GM18870 (cell line): Measurements from ENCODE around the gene NUTM2D.
"Not testable (repeated sequence)": the region's sequence is repeated elsewhere in the genome, so short reads cannot be mapped to it uniquely, and the experiment has no call there.

Source experiments
- ATAC-seq: cut with Tn5 transposase; IDR thresholded peaks from one replicate; pipeline ENCODE4 v1.9.1; 2021; ENCODE audit warnings: moderate library complexity; ENCODE audit not compliant: unreplicated experiment

The NUTM2D gene, protein sequence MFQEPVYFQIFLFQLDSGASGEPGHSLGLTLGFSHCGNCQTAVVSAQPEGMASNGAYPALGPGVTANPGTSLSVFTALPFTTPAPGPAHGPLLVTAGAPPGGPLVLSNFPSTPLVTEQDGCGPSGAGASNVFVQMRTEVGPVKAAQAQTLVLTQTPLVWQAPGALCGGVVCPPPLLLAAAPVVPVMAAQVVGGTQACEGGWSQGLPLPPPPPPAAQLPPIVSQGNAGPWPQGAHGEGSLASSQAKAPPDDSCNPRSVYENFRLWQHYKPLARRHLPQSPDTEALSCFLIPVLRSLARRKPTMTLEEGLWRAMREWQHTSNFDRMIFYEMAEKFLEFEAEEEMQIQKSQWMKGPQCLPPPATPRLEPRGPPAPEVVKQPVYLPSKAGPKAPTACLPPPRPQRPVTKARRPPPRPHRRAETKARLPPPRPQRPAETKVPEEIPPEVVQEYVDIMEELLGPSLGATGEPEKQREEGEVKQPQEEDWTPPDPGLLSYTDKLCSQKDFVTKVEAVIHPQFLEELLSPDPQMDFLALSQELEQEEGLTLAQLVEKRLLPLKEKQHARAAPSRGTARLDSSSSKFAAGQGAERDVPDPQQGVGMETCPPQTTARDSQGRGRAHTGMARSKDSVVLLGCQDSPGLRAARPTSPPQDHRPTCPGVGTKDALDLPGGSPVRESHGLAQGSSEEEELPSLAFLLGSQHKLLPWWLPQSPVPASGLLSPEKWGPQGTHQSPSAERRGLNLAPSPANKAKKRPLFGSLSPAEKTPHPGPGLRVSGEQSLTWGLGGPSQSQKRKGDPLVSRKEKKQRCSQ

DNA sequence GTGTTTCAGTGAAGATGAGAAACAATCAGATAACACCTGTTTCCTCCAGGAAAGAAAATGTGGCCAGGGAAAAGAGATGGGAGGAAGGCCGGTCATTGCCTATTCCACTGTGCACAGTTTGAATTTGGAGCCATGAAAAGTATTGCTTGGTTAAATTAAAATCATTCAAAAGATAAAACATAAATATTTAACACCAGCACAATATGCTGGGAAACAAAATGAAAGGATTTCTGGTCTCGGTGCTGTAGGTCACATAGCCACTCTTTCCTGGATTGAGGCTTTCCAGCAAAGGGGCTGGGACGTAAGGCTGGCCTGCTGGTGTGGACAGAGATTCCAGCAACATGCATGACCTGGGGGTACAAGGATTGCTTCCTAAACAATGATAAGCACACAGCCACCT is at the start of gene NUTM2D:
Gene NUTM2D, plus strand, starts transcription at position 301 of the 400 bp plus-strand sequence. CDS start 522 bp downstream, outside the sequence.
- ATAC-seq = not testable (repeated sequence)

DNA sequence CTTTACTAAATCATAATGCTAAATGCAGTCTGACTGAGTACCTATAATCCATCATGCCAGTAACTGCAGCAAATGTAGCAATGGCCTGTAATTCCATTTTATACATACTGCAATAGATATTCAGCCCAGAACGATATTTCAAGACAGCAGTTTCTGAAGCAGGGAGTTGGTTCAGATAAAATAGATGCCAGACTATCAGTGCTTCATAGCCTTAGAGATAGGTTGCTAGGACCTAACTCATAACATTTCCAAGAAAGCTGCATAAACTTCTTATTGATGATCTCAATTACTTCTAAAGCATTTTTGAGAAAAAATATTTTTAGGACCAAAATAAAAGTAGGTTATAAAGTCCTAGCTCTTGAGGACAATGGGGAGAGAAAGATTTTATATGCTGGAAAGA is 48.8 kb upstream of the NUTM2D start:
- not testable (repeated sequence) for ATAC-seq

DNA sequence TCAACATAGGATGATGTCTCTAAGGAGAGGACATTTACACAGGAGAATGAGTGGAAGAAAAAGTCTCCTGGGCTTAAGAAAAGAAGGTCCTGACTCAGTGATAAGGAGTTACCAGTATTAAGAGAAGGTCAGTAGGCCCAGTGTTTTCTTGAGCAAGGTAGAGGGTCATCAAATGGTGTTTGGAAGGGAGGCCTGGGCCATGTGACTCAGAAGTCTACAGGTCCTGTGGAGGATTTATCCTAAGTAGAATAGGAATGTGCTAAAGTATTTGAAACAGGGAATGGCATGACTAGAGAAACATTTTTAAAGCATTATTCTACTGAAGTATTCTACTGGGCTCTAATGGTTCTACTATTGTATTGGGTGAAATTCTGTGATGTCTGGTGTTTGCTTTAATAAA is 47.9 kb upstream of the NUTM2D start:
- not testable (repeated sequence) for ATAC-seq

DNA sequence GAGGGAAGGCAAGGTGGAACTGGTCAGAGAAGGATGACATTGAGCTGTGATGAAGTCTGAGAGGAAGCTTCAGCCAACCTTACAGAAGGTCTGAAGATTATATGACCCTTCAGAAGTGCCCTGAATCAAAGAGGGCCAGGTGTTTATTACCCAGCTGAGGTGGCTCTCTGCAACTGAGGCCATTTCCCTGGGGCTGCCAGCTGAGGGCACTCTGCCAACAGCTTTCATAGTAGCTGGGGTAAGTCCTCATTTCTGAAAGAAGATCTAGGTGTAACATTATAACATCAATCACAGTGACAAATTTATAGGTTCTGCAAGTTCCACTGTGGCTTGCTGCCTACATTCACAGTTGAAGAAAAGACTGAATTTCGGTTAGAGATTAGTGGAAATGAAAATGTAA is 46.0 kb upstream of the NUTM2D start:
- not testable (repeated sequence) for ATAC-seq

DNA sequence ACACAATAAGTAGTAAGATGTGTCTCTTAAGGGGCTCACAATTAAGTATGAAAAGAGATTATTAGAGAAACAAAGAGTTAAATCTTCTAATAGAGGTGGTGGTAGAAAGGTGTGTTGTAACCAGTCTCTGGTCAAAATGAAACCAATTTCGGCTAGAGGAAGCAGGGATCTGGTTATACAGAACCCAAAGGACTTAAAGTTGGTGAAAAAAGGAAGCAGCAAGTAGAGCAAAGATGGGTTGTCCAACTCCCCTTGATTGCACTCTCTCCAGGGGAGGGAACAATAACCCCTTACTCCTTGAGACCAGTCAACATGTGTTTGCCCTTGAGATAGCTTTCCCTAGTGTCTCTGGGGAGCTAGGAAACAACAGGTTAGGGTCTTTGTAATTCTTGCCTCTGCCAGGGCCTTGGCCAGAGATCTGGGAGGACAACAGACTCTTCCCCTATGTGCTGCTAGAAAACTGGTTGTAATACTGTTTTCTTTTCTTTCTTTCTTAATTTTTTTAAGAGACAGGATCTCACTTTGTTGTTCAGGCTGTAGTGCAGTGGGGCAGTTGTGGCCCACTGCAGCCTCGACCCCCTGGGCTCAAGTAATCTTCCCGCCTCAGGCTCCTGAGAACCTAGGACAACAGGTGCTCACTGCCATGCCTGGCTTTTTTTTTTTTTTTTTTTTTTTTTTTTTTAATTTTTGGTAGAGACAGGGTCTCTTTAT is 43.7 kb upstream of the NUTM2D start:
- ATAC-seq = not testable (repeated sequence)

DNA sequence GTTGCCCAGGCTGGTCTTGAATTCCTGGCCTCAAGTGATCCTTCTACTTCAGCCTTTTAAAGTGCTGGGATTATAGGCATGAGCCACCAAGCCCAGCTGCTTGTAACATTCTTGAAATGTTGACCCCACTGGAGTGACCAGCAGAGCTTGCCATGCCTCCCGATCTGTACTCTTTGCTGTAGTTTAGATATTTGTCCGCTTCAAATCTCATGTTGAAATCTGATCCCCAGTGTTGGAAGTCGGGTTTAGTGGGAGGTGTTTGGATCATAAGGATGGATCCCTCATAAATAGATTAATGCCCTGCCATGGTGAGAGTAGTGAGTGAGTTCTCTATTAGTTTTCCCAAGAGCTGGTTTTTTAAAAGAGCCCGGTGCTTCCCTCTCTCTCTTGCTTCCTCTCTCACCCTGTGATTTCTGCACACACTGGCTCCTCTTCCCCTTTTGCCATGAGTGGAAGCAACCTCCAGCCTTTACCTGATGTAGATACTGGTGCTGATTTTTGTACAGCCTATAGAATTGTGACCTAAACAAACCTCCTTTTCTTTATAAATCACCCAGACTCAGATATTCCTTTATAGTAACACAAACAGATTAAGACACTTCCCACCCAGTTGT is 43.1 kb upstream of the NUTM2D start:
- ATAC-seq = not testable (repeated sequence)

DNA sequence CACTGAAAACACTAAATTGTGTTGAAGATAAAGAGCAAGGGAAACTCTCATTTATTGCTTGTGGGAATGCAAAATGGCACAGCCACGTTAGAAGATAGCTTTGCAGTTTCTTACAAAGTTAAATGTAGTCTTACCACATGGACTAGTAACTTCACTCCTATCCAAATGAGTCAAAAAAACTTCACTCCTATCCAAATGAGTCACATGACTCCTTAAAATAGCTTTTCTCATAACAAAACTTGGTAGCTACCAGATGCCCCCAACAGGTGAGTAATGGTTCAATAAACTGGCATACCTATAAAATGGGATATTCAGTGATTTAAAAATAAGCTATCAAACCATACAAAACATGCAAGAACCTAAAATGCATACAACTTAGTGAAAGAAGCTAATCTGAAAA is 36.0 kb upstream of the NUTM2D start:
- not testable (repeated sequence) for ATAC-seq

DNA sequence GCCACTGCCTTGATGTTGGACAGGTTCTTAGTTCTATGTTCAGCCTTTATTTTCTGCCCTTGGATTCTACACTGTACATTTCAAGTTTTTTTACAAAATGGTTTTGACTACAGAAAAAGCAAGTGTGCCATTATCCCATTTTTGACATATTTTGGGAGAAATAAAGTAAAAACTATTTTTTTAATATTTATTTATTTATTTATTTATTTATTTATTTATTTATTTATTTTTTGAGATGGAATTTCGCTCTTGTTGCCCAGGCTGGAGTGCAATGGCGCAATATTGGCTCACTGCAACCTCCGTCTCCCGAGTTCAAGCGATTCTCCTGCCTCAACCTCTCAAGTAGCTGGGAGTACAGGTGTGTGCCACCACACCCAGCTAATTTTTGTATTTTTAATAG is 33.0 kb upstream of the NUTM2D start:
- ATAC-seq = not testable (repeated sequence)

DNA sequence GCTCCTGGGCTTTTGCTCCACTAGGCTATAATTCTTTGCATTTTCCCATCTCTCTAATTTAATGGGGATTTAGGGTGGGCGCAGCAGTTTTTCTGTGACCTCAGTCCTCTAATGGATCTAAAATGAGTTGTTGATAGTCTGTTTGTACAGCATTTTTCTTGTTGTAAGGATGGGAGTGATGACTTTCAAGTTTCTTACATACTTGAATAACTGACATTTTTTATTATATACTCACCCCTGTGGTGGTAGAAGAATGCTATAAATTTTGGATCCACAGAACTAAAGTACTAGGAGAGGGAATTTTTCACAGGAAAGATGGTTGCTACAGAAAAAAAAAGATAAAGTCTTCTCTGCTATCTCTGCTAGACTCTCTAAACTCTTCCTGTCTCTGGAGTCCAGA is 29.6 kb upstream of the NUTM2D start:
- ATAC-seq = not testable (repeated sequence)

DNA sequence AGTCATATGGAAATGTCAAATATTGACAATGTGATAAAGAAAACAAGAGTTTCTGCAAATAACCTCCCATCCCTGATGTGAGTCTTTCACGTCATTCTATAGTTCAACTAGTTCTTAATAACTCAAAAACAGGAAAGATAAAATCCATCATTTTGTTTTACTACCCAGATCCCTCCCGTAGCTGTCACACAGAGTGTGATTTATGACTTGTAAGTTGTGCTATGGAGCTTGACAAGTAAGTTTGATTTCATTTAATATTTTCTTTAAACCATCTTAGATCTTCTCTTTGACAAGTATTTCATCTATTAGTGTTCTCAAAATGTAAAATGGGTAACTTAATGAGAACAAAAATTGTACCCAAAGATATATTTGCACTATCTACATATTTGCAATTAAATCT is 28.4 kb upstream of the NUTM2D start:
- not testable (repeated sequence) for ATAC-seq

DNA sequence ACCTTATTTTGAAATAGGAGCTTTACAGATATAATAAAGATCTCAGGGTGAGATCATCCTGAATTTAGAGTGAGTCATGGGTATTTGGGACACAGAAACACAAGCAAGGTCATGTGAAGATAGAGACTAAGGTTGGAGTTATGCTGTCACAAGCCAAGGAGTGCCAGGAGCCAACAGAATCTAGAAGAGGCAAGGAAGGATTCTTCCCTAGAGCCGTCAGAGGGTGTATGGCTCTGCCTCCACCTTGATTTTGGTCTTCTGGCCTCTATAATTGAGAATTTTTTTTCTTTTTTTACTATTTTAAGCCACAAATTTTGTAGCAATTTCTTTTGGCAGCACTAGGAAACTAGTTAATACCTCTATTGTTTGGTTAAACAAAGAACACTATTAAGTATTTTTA is 24.9 kb upstream of the NUTM2D start:
- ATAC-seq = not testable (repeated sequence)

DNA sequence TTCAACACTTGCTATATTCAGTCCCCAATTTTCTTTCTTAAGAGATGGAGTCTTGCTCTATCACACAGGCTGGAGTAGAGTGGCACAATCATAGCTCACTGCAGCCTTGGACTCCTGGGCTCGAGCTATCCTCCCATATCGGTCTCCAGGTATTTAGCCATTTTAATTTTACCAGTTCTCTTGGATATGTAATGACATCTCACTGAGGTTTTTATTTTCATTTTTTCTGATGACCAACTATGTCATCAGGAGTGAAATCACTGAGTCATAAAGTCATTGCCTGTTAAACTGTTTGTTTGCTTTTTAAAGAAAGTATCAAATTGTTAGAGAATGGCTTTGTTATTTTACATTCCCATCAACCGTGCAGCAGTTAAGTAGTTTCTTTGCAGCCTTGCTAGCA is 17.1 kb upstream of the NUTM2D start:
- ATAC-seq = not testable (repeated sequence)

DNA sequence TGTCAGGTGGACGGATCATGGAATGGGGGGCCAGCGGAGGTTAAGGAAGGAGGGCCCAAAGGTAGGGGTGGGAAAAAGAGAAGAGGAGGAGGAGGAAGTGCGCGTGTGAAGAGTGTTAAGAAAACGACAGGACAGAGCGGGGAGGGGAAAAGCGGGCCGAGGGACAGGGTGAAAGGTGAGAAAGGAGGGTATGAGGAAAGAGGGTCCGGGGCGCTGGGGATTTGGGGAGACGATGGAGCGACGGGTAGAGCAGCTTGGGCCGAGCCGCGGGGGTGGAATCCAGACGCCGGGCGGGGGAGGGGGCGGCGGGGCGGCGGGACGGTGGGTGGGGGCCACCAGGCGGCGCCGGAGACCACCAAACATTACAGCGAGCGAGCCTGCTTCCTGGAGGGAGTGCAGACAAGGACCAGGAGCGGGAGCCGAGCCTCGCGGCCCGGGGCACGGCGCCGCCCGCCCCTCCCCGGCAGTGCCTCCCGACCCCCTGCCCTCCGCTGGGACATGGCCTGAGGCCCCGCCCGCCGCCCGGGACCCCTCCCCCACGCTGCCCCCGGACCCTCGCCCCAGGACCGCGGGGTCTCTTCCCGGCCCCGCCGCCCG is 15.9 kb upstream of the NUTM2D start:
- ATAC-seq = peak; percentile 9

DNA sequence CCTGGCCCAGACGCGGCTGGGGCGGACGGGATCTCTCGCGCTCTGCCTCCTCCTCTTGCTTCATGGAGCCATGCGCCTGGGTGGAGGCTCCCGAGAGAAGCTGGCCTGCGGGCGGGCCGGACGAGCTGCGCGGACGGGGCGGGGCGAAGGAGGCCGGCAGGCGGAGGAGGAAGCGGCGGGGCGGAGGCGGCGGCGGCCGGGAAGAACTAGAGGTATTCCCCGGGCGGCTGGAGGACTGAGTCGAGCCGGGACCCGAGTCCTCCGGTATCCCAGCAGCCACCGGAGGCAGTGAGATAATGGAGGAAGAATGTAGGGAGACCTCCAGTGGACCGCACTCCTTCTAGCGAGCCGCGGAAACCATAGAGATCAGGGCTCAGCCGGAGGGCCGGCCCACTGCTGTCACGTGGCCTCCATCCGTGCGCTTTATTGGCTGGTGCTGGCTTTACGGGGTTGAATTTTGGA is 15.3 kb upstream of the NUTM2D start:
- peak; percentile 90 for ATAC-seq

DNA sequence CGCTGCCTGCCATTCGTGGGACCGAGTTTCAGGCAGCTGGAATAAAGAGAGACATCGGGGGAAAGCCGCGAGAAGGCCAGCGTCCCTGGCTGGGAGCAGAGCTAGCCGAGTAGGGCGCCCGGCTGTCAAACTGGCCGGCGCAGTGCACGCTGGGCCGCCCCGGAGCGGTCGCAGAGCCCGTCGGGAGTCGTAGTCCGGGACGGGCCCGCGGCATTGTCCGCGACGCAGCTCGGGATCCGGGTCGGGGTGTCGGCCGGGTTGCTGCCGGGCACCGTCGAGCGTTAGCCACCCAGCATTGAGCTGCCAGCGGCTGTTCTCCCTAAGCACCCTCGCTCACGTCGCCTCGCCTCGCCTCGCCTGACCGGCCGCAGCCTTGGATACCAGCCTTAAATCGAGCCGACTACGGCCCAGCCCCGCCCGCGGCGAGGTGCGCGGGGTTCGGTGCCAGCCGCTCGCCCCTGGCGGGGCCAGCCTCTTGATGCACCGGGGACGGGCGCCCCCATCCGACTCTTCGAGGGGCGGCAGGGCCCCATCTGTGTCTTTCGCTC is 14.8 kb upstream of the NUTM2D start:
- ATAC-seq = peak; percentile 74

DNA sequence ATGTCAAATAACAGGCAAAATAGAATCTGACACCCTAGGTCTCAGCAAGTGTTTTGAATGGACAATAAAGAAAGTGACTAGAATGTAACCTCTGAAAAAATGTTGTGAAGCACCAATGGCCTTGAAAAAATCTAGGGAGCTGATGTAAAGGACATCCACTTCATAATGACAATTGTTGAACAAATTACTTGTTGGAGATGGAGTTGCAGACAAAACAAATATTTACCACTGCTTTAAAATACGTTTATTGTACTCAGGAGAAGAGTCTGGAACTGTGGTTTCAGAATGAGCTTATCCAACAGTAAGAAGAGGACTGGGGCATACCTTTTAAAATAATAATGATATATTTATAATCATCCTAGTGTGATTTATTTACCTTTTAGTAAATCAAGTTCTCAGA is 11.8 kb upstream of the NUTM2D start:
- ATAC-seq = not testable (repeated sequence)

DNA sequence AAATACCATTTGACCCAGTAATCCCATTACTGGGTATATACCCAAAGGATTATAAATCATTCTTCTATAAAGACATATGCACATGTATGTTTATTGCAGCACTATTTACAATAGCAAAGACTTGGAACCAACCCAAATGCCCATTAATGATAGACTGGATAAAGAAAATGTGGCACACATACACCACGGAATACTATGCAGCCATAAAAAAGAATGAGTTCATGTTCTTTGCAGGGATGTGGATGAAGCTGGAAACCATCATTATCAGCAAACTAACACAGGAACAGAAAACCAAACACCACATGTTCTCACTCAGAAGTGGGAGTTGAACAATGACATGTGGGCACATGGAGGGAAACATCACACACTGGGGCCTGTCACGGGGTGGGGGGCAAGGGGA is 7.4 kb upstream of the NUTM2D start:
- not testable (repeated sequence) for ATAC-seq

DNA sequence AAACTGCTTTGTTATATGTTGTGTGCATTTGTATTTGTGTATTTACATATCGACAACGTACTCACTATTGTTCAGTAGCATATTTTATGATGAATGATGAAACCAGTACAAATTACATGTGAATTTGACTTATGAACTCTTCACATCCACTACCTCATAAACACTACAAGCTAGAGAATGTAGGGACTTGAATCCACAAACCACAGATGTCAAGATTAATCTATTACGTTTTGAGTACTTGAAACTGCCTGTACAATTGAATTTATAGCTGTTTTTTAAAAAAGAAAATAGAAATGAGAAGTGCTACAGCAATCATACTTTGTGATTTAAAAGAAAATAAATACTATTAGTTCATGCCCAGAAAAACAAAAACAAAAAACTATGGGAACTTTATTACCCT is 4.7 kb upstream of the NUTM2D start:
- ATAC-seq = not testable (repeated sequence)

DNA sequence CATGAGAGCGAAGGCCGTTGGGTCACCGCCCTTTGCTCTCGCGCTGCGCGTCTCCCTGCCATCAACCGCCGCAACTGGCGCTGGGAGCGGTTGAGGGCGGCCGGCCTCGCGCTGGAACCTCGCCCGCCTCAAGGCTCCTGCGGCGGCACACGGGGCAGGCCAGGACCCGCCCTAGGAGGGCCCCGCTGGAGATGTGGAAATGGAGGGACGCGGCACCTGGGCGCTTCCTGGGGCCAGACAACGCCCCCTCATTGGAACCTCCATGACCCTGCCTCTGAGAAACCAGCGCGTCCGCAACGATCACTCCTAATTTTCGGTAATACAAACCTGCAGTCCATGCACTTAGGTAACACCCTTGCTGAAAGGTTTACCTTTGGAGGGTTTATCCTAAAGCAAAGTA is 2.4 kb upstream of the NUTM2D start:
- not testable (repeated sequence) for ATAC-seq

DNA sequence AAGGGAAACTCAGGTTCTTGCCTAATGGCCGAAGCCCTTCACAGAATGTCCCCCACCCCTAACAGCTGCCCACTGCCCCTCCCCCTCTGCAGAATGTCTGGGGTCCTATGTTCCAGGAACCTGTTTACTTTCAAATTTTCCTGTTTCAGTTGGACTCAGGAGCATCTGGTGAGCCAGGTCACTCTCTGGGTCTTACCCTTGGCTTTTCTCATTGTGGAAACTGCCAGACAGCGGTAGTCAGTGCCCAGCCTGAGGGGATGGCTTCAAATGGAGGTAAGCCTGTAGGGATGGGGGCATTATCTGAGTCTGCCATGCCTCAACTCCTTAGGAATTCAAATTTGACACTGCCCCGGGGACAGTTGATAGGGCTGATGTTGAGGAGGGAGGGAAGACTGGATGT is 615 bp downstream of the NUTM2D start:
- ATAC-seq = not testable (repeated sequence)
